Gastrocnemius medialis (tissue), 4 donors: ENCODE measurements around the gene SERPINB12. TPM values are rescaled to one million over a fixed set of nuclear protein-coding genes. Genes with fewer than 3 reads are reported as not detected.

Source experiments
- ATAC-seq, 2 donors: fragments of 150-250 bp; one replicate each; pipeline ENCODE4 v1.9.1; 2016
- DNase-seq, 2 donors: peaks; one replicate each; pipeline ENCODE4 v3.0.0-alpha.2; 2019
- H3K27ac ChIP-seq, 4 donors: fragments of 200-600 bp; sonication (generic); 1 replicate in 1 of 4; 2 replicates in 3 of 4; pipeline ENCODE4 v1.5.1; 2016 to 2018; ENCODE audit warnings: mild to moderate bottlenecking in 2 of 4, moderate library complexity in 1 of 4
- H3K27me3 ChIP-seq, 3 donors: fragments of 200-600 bp; sonication (generic) in 2 of 3; 1 replicate in 1 of 3; 2 replicates in 2 of 3; pipeline versions ENCODE4 v1.5.1 to v1.6.0; 2016 to 2019; ENCODE audit warnings: mild to moderate bottlenecking in 1 of 3, moderate library complexity in 1 of 3
- H3K36me3 ChIP-seq, 2 donors: fragments of 200-600 bp; sonication (generic) in 1 of 2; one replicate each; pipeline ENCODE4 v1.5.1; 2017 to 2018
- H3K4me1 ChIP-seq, 2 donors: fragments of 200-600 bp; sonication (generic) in 1 of 2; one replicate each; pipeline ENCODE4 v1.5.1; 2016 to 2017; ENCODE audit warnings: mild to moderate bottlenecking in 2 of 2
- H3K4me3 ChIP-seq, 4 donors: fragments of 200-600 bp; sonication (generic) in 3 of 4; 1 replicate in 1 of 4; 2 replicates in 3 of 4; pipeline ENCODE4 v1.5.1; 2016 to 2019; ENCODE audit warnings: mild to moderate bottlenecking in 2 of 4
- H3K9me3 ChIP-seq, 3 donors: fragments of 200-600 bp; sonication (generic) in 2 of 3; 1 replicate in 1 of 3; 2 replicates in 2 of 3; pipeline ENCODE4 v1.5.1; 2016 to 2019
- POLR2A ChIP-seq, 2 donors: fragments of 450-650 bp; IDR thresholded peaks; one replicate each; pipeline ENCODE4 v1.6.1; 2017; ENCODE audit warnings: antibody characterized with exemption in 2 of 2, mild to moderate bottlenecking in 2 of 2, moderate library complexity in 2 of 2
- in situ Hi-C, 4 donors: fragments of 200-750 bp; cut with MboI; loops; one replicate each; pipeline versions ENCODE4 v1.15.0 to v1.8.0; 2017; ENCODE audit warnings: low sequenced_read_pairs in 4 of 4
- intact Hi-C: fragments of 100-400 bp; cut with DNase I; formaldehyde crosslinking; loops from one replicate; pipeline ENCODE4 v1.15.1; 2023; ENCODE audit warnings: low total_unique reads
- total RNA-seq, 4 donors: library from RNA; depleted of rRNA; stranded (reverse); fragments of >200 nt; gene quantifications; one replicate each; pipeline versions ENCODE4 v1.1.0 to v1.2.3, GENCODE V29; 2016
- TF ChIP-seq, protein P1 (sequence below), 5 experiments: fragments of 450-650 bp in 3 of 5; fragments of 200-600 bp in 2 of 5; sonication (generic) in 2 of 5; IDR thresholded peaks in 4 of 5; conservative IDR thresholded peaks in 1 of 5; 1 replicate in 4 of 5; 2 replicates in 1 of 5; pipeline ENCODE4 v1.5.1; 2016 to 2019; ENCODE audit warnings: antibody characterized with exemption in 5 of 5, mild to moderate bottlenecking in 3 of 5, moderate library complexity in 3 of 5

Gene SERPINB12
- total RNA-seq, 4 donors from 2014 or later: not detected

DNA sequence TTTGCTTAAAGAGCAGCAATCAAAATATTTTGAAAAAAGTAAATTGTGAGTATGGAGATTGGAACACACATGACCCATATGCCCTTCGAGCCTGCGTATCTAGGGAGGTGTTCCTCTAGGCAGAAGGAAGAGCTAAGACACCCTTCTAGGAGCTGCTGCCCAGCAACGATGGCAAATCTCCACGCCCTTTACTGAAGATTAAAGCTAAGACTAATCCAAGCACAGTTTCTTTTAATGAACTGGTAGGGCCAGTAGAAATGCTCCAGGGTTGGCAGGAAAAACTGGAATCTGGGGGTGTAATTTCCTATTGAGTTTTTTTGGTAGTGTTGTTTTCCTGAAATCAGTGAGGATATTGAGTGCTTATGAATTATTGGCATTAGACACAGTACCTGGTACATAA lies 44.3 kb downstream of the SERPINB12 start:
- no peaks in the 10 kb centered on the region for H3K4me1 ChIP-seq
- H3K4me3 ChIP-seq: no peak overlapping the region
- no peaks in the 10 kb centered on the region for H3K27me3 ChIP-seq
- in situ Hi-C loops: no loop called here
- TF ChIP-seq, protein P1, sequence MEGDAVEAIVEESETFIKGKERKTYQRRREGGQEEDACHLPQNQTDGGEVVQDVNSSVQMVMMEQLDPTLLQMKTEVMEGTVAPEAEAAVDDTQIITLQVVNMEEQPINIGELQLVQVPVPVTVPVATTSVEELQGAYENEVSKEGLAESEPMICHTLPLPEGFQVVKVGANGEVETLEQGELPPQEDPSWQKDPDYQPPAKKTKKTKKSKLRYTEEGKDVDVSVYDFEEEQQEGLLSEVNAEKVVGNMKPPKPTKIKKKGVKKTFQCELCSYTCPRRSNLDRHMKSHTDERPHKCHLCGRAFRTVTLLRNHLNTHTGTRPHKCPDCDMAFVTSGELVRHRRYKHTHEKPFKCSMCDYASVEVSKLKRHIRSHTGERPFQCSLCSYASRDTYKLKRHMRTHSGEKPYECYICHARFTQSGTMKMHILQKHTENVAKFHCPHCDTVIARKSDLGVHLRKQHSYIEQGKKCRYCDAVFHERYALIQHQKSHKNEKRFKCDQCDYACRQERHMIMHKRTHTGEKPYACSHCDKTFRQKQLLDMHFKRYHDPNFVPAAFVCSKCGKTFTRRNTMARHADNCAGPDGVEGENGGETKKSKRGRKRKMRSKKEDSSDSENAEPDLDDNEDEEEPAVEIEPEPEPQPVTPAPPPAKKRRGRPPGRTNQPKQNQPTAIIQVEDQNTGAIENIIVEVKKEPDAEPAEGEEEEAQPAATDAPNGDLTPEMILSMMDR (IDR thresholded peaks at IDR 0.05 in 4 of 5, conservative IDR thresholded peaks at IDR 0.05 in 1 of 5): no peak
- TF ChIP-seq POLR2A (IDR thresholded peaks at IDR 0.05): no peak
- no peaks in the 10 kb centered on the region for H3K36me3 ChIP-seq
- intact Hi-C loops: no loop called here
- ATAC-seq (no peak), DNase-seq (no peak)
- no peaks in the 10 kb centered on the region for H3K9me3 ChIP-seq
- H3K27ac ChIP-seq: no peak overlapping the region

DNA sequence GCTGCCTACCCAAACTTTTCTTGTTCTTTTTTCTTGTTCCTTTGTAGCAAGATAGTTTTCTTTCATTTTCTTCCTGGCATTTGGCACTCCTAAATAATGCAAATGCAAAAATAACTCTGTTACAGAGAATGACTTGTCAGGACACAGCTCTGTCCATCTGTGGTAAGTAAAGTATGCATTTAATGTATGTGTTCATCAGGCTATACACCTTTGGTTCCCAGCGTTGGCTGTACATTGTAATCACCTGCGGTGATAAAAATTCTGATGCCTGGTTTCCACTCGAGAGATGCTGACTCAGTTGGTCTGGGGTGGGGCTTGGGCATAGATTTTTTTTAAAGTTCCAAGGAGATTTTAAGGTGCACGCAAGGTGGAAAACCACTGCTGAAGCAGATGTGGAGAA lies 44.8 kb downstream of the SERPINB12 start, which contains the start of gene SERPINB13:
Gene SERPINB13, plus strand, starts transcription at position 378 of the 400 bp plus-strand sequence. CDS start 1,325 bp downstream, outside the sequence.
- H3K36me3 ChIP-seq: no peaks in the 10 kb centered on the region
- no peak within 1 kb of the TSS for H3K4me3 ChIP-seq
- in situ Hi-C loops: no loop called here
- no peaks in the 10 kb centered on the region for H3K9me3 ChIP-seq
- ATAC-seq: no peak
- no peak within 1 kb of the TSS for H3K27ac ChIP-seq
- no peaks in the 10 kb centered on the region for H3K4me1 ChIP-seq
- no peaks in the 10 kb centered on the region for H3K27me3 ChIP-seq
- TF ChIP-seq POLR2A (IDR thresholded peaks at IDR 0.05): no peak
- TF ChIP-seq, protein P1 (IDR thresholded peaks at IDR 0.05 in 4 of 5, conservative IDR thresholded peaks at IDR 0.05 in 1 of 5): no peak
- no peak for DNase-seq
- intact Hi-C loops: no loop called here

DNA sequence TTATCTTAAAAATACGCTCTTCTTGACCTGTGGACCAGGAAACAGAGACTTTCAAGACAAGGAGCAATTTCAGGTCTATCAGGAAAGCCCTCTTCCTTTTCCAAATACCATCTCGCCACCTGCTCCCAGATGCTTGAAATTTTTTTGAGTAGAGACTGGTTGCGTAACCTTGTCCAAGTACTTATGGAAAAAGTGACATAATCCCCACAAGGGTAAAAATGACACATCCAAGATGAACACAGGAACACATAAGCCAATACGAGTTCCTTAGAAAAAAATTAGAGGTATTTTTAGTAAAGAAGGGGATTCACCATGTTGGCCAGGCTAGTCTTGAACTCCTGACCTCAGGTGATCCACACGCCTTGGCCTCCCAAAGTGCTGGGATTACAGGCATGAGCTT lies 46.7 kb downstream of the SERPINB12 start:
- H3K4me3 ChIP-seq: no peak overlapping the region
- no peak overlapping the region for H3K27ac ChIP-seq
- no peaks in the 10 kb centered on the region for H3K36me3 ChIP-seq
- H3K4me1 ChIP-seq: no peaks in the 10 kb centered on the region
- DNase-seq (no peak), ATAC-seq (no peak)
- no peaks in the 10 kb centered on the region for H3K9me3 ChIP-seq
- in situ Hi-C loops (no loop called here), intact Hi-C loops (no loop called here)
- H3K27me3 ChIP-seq: no peaks in the 10 kb centered on the region
- TF ChIP-seq, protein P1 (IDR thresholded peaks at IDR 0.05 in 4 of 5, conservative IDR thresholded peaks at IDR 0.05 in 1 of 5): no peak
- no peak for TF ChIP-seq POLR2A (IDR thresholded peaks at IDR 0.05)

DNA sequence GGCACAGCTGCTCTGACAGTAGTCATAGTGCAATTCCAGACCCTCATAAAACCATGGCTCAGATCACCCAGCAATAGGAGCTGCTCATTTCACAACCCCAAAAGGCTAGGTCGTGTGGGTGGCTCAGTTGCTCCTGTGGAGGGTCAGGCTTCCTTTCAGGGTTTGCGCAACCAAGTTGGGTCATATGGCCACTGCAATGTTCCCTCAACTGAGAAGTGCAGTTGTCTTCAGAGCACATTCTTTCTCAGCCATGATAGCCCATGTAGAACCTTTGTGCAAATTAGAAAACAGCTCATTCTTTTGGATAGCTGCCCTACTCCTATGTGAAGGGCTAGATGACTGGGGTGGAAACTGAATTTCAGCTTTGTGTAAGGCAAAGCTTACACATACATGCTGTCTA lies 48.2 kb downstream of the SERPINB12 start:
- TF ChIP-seq, protein P1 (IDR thresholded peaks at IDR 0.05 in 4 of 5, conservative IDR thresholded peaks at IDR 0.05 in 1 of 5): no peak
- no peak for TF ChIP-seq POLR2A (IDR thresholded peaks at IDR 0.05)
- Histone ChIP-seq H3K36me3 (no peaks in the 10 kb centered on the region), H3K27me3 (no peaks in the 10 kb centered on the region), H3K4me1 (no peaks in the 10 kb centered on the region), H3K9me3 (no peaks in the 10 kb centered on the region), H3K27ac (no peak overlapping the region), H3K4me3 (no peak overlapping the region)
- DNase-seq: no peak
- intact Hi-C loops: no loop called here
- in situ Hi-C loops: no loop called here
- no peak for ATAC-seq
